Type B pancreatic cell (in vitro differentiated cells): ENCODE measurements around the gene FAM149A. TPM values are rescaled to one million over a fixed set of nuclear protein-coding genes. Genes with fewer than 3 reads are reported as not detected.

Experiments used
- DNase-seq: peaks from one replicate; pipeline ENCODE4 v3.0.0; 2021; ENCODE audit warnings: mixed read lengths; ENCODE audit not compliant: unreplicated experiment; ENCODE audit errors: extremely low spot score
- H3K27ac Mint-ChIP-seq: 2 replicates; pipeline ENCODE4 v1.8.0; 2021; ENCODE audit warnings: mild to moderate bottlenecking, mixed read lengths
- H3K27me3 Mint-ChIP-seq: 2 replicates; pipeline ENCODE4 v1.8.0; 2021; ENCODE audit warnings: mixed read lengths
- H3K36me3 Mint-ChIP-seq: 2 replicates; pipeline ENCODE4 v1.8.0; 2021; ENCODE audit warnings: mixed read lengths
- H3K4me1 Mint-ChIP-seq: one replicate; pipeline ENCODE4 v1.8.0; 2021; ENCODE audit warnings: mixed read lengths; ENCODE audit not compliant: unreplicated experiment
- H3K4me3 Mint-ChIP-seq: 2 replicates; pipeline ENCODE4 v1.8.0; 2021; ENCODE audit warnings: mild to moderate bottlenecking, mixed read lengths
- H3K9me3 Mint-ChIP-seq: 2 replicates; pipeline ENCODE4 v1.8.0; 2021; ENCODE audit warnings: mixed read lengths
- CTCF ChIP-seq: fragments of 200-600 bp; sonication (generic); conservative IDR thresholded peaks from 2 replicates; pipeline ENCODE4 v1.5.0; 2021; ENCODE audit warnings: antibody characterized with exemption, mild to moderate bottlenecking
- long read RNA-seq: library from polyadenylated mRNA; unstranded; transcript quantifications from one replicate; pipeline ENCODE4 v2.0.0, GENCODE V29; 2020
- total RNA-seq: library from RNA; stranded (reverse); gene quantifications from 2 replicates; pipeline ENCODE4 v1.2.1, GENCODE V29; 2021; ENCODE audit warnings: low replicate concordance

FAM149A gene
- 9.3 and 9.9 TPM in 2 replicates for total RNA-seq
- long read RNA-seq, partial matches to known transcripts: 3 of 6 reads
- long read RNA-seq, other reads (novel, unspliced or antisense): 2 of 6 reads

DNA sequence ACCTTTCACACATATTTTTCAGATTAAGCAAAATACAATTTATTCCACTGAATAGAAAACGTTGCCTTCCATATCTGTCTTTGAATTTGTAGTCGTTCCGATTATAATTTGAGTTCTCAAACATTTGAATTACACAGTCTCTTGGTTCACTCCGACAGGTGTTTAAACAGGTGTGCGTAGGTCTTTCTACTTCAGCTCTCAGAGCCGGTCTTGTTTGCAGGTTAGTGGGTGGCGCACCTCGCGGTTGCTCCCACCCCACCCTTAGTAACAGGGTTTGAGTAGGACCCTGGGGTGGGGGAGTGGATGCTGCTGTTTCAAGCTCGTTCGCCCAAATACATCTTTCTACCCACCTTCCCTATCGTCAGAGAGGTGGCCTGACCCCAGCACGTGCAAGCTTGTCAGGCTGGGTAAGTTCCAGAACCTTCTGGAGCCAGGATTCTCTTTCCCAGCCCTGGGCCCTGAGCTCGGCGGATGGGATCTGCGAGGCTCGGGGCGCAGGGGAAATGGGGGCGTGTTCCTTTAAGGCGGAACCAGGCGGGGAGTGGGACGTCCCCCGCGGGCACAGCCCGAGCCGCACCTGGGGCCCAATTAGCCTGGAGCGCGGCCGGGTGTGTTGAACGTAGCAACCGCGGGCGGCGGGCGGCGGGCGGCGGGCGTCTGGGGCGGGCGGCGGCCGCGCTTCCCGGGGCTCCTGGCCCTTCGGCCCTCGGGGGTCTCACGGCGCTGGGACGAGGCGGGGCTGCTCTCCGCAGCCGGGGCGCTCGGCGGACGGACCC is at the start of gene FAM149A:
Gene FAM149A, plus strand, starts transcription at position 591 of the 776 bp plus-strand sequence.
- Mint-ChIP-seq H3K27ac (peak within 1 kb of the TSS; percentile 90), H3K9me3 (peaks cover 5% of the 10 kb centered on the region), H3K4me1 (peaks cover 19% of the 10 kb centered on the region), H3K36me3 (peaks cover 4% of the 10 kb centered on the region), H3K27me3 (peaks cover 44% of the 10 kb centered on the region), H3K4me3 (peak within 1 kb of the TSS; percentile 91)
- TF ChIP-seq CTCF: no peak
- no peak for DNase-seq

DNA sequence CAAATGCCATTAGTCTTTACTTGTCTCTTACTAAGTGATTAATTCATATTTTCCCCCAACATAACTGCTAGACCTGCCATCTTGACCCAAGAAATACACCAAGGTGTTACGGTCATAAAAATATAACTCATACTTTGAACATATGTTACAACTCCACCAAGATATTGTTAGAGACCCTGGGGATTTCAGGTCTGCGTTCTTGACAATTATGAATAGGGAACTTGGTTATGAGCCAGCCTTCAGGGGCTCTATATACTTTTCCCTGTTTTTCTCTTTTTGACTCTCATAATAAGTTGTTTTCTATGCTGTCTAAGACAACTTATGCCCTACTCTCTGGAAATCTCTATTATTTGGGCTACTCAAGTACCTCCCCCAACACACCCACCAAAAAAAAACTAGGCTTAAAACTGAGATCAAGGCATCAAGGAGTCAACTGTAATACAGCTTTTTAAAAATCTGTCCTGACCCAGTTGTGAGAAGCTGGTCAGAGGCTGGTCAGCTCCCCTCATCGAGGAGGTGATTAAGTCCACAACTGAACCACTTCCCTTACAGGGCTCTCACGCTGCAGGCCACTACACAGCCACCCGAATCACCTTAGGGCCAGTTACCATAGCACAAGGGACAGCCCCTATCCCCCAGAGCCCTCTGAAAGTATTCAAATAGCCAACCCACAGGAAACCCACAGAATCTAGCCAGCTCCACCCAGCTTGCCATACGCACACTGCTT is 46.1 kb upstream of the FAM149A start:
- H3K4me1 Mint-ChIP-seq: no peaks in the 10 kb centered on the region
- no peak for TF ChIP-seq CTCF
- no peak overlapping the region for H3K27ac Mint-ChIP-seq
- H3K36me3 Mint-ChIP-seq: peaks cover 4% of the 10 kb centered on the region
- H3K9me3 Mint-ChIP-seq: peaks cover 4% of the 10 kb centered on the region
- no peaks in the 10 kb centered on the region for H3K27me3 Mint-ChIP-seq
- DNase-seq: no peak
- no peak overlapping the region for H3K4me3 Mint-ChIP-seq

GRCh38 chr4:186058980-186059316 is 45.6 kb upstream of the FAM149A start:
- TF ChIP-seq CTCF: no peak
- DNase-seq: no peak
- Mint-ChIP-seq H3K4me3 (no peak overlapping the region), H3K9me3 (peaks cover 4% of the 10 kb centered on the region), H3K4me1 (no peaks in the 10 kb centered on the region), H3K36me3 (peaks cover 4% of the 10 kb centered on the region), H3K27ac (no peak overlapping the region), H3K27me3 (no peaks in the 10 kb centered on the region)

DNA sequence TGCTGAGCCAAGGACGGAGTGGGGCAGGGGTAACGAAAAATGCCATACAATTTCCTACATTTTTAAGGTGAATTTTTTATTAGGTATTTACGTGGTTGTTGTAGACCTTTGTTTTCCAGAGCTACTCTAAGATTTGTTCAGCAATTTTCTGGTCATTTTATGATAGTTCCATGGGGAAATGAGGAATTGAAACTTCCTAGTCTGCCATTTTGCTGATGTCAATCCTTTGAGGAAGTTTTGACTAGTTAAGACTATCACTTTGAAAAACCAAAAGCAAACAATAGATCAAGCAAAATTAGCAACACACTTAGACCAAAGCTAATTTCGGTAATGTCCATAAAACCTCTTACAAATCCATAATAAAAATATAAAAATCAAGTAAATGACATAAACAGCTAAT is 42.6 kb upstream of the FAM149A start:
- Mint-ChIP-seq H3K27me3 (no peaks in the 10 kb centered on the region), H3K4me3 (no peak overlapping the region), H3K9me3 (peaks cover 4% of the 10 kb centered on the region), H3K36me3 (peaks cover 4% of the 10 kb centered on the region), H3K4me1 (no peaks in the 10 kb centered on the region), H3K27ac (no peak overlapping the region)
- DNase-seq: no peak
- no peak for TF ChIP-seq CTCF

DNA sequence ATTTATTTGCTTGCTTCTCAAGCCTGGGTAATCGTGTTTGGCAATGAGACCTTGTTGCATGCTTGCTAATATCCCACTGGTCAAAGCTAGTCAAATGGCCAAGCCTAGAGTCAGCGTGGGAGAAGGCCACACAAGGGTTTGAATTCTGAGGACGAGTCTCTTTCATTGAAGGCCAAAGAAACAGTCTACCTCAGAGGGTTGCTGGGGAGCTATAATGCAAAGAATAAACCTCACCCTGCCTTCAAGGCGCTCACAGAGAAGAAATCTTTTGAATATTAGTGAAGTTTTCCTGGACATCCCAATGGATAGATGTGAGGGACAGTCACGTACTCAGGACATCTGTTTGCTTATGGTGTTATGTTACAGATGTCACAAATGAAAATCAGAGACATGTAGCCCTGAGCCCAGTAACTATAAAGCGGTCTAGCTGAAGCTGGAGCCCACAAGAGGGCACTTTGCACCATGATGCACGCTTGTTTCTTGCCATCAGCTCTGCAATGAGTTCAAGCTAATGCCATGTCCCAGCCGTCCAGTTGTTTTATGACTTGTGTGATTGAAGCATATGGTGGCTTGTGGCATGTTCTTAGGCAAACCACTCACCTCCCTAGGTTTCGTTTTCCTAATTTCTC is 36.6 kb upstream of the FAM149A start:
- Mint-ChIP-seq H3K4me1 (peaks cover 12% of the 10 kb centered on the region), H3K36me3 (no peaks in the 10 kb centered on the region), H3K27ac (peak overlapping the region; percentile 84), H3K9me3 (no peaks in the 10 kb centered on the region), H3K27me3 (no peaks in the 10 kb centered on the region), H3K4me3 (peak overlapping the region; percentile 18)
- peak; percentile 62 for TF ChIP-seq CTCF
- no peak for DNase-seq
